MM.1S (cell line): ENCODE data around the gene NPHS1.

Experiments used
- CTCF ChIP-seq: fragments of 300-600 bp; sonication (generic); IDR thresholded peaks from 2 replicates; pipeline ENCODE4 v1.5.1; 2016; ENCODE audit warnings: antibody characterized with exemption, low read length, mixed read lengths
- EZH2 ChIP-seq: fragments of 300-600 bp; sonication (generic); optimal IDR thresholded peaks from 2 replicates; pipeline ENCODE3; 2017; ENCODE audit warnings: low read depth, mild to moderate bottlenecking, antibody characterized with exemption, low read length, mixed read lengths
- EZH2phosphoT487 ChIP-seq: fragments of 300-600 bp; sonication (generic); IDR thresholded peaks from 2 replicates; pipeline ENCODE4 v1.6.1; 2018; ENCODE audit warnings: antibody characterized with exemption, low read length

- TF ChIP-seq EZH2 (no peak), CTCF (no peak), EZH2phosphoT487 (no peak)
Observed at GRCh38 chr19:35828692-35829301, 23.5 kb downstream of the NPHS1 start.
